Colonic mucosa (tissue), 4 donors: ENCODE measurements around the gene SULF2. TPM values are rescaled to one million over a fixed set of nuclear protein-coding genes. Genes with fewer than 3 reads are reported as not detected.

Experiments
- DNase-seq: peaks from one replicate; pipeline ENCODE4 v3.0.0-alpha.2; 2020
- H3K27ac ChIP-seq: fragments of 200-600 bp; one replicate; pipeline ENCODE4 v1.8.0; 2021
- H3K27me3 ChIP-seq: fragments of 200-600 bp; one replicate; pipeline ENCODE4 v1.8.0; 2021
- H3K36me3 ChIP-seq: fragments of 200-600 bp; one replicate; pipeline ENCODE4 v1.8.0; 2021
- H3K4me1 ChIP-seq: fragments of 200-600 bp; one replicate; pipeline ENCODE4 v1.8.0; 2021; ENCODE audit warnings: mild to moderate bottlenecking
- H3K4me3 ChIP-seq: fragments of 200-600 bp; one replicate; pipeline ENCODE4 v1.8.0; 2021
- H3K9ac ChIP-seq, 2 donors: one replicate each; pipeline ENCODE4 v1.7.0; 2013; ENCODE audit warnings: control low read depth in 2 of 2, low read depth in 2 of 2, low read length in 2 of 2
- H3K9me3 ChIP-seq: fragments of 200-600 bp; one replicate; pipeline ENCODE4 v1.8.0; 2021
- intact Hi-C: fragments of 100-400 bp; cut with DNase I; formaldehyde crosslinking; loops from one replicate; pipeline ENCODE4 v1.14.1; 2022
- total RNA-seq, 2 donors: library from RNA; stranded (reverse); fragmentation: NEBNext Ultra II Directional in 1 of 2; extraction: Animal tissue kit (Norgen Biotek cat#: 25700) in 1 of 2; gene quantifications; one replicate each; pipeline ENCODE4 v1.2.1, GENCODE V29; 2021
- TF ChIP-seq, protein P1 (sequence below): fragments of 200-600 bp; IDR thresholded peaks from one replicate; pipeline ENCODE4 v1.8.0; 2022; ENCODE audit warnings: antibody characterized with exemption, mild to moderate bottlenecking
- donor health status: healthy.
- donor health status: DM: no; HTN: no; CAD: no.
- donor health status: DM: no; HTN: no; CAD: no.

Gene SULF2
- total RNA-seq, 2 donors from 2014 or later, result 97.9 to 153 TPM

DNA sequence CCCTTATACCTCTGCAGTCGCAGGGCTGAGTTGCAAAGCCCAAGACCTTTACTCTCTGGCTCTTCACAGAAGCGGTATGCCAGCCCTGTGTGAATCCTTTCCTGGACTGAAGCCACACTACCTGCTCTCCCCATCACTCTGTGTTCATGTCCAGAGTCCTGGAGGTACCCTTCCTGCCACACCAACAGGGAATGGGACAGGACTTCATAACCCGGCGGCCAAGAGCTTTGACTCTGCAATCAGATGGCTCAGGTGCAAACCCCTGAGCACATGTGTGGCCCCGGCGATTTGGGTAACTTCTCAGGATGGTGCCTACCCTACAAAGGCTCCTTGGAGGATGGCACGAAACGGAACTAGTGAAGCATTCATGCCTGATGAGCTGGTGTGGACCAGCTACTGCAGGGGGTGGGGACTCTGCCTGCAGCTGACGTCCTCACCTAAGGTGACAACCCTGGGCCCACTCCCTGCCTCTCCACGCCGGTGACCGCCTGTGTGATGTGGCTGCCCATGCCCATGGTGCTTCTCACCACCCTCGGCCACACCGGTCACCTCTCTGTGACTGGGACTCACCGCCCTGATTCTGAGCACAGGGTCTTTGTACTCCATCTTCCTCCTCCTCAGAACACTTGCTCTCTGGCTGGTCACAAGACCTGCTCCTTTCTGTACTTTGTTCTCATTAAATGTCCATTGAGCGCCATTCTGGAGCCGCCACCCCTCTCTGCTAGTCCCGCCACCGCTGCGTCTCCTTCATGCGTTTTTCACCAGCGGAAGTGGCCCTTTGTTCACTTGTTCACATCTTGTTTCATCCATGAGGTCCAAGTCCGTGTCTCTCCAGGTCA, 116.7 kb downstream of the SULF2 start:
- Histone ChIP-seq H3K9ac (no peak overlapping the region), H3K4me3 (no peak overlapping the region), H3K27ac (no peak overlapping the region), H3K27me3 (no peaks in the 10 kb centered on the region), H3K9me3 (no peaks in the 10 kb centered on the region), H3K4me1 (no peaks in the 10 kb centered on the region), H3K36me3 (no peaks in the 10 kb centered on the region)
- intact Hi-C loops, result no loop called here
- no peak for DNase-seq
- TF ChIP-seq, protein P1, sequence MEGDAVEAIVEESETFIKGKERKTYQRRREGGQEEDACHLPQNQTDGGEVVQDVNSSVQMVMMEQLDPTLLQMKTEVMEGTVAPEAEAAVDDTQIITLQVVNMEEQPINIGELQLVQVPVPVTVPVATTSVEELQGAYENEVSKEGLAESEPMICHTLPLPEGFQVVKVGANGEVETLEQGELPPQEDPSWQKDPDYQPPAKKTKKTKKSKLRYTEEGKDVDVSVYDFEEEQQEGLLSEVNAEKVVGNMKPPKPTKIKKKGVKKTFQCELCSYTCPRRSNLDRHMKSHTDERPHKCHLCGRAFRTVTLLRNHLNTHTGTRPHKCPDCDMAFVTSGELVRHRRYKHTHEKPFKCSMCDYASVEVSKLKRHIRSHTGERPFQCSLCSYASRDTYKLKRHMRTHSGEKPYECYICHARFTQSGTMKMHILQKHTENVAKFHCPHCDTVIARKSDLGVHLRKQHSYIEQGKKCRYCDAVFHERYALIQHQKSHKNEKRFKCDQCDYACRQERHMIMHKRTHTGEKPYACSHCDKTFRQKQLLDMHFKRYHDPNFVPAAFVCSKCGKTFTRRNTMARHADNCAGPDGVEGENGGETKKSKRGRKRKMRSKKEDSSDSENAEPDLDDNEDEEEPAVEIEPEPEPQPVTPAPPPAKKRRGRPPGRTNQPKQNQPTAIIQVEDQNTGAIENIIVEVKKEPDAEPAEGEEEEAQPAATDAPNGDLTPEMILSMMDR, result no peak

DNA sequence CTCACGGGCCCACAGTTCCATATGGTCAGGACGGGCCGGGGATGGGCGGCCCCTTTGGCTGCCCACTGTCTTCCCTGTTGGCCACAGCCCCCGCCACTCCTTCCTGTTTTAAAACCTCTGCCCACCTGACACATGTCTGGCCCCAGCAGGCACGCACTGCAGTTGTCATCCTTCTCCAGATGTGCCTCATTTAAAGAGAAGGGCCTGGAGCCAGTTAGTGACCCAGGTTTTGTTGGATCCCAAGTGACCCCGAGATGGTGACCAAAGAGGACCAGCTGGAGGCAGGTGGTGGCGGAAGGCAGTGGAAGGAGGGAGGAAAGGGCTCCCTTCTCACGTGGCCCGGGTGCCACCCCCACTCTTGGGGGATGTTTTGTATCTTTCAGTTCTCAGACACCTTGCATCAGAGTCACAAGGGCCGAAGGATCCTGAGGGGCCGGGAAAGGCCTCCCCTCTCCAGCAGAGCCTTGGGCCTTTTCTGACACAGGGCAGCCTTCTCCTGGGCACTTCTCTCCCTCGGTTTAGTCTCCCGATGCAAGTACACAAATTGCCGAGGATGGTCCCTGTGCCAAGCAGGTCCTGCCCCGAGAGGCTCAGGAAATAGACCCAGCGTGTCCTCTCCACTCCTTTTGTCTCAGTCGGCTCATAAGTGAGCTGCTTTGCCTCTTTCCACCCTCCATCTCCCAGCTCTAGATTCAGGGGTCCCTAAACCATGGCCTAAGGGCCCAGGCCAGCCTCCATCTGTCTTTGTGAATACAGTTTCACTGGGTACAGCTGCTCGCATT, 117.6 kb downstream of the SULF2 start:
- Histone ChIP-seq H3K9ac (no peak overlapping the region), H3K27me3 (no peaks in the 10 kb centered on the region), H3K9me3 (no peaks in the 10 kb centered on the region), H3K36me3 (no peaks in the 10 kb centered on the region), H3K27ac (no peak overlapping the region), H3K4me3 (no peak overlapping the region), H3K4me1 (no peaks in the 10 kb centered on the region)
- intact Hi-C loops, result no loop called here
- DNase-seq, result no peak
- TF ChIP-seq, protein P1, result no peak

DNA sequence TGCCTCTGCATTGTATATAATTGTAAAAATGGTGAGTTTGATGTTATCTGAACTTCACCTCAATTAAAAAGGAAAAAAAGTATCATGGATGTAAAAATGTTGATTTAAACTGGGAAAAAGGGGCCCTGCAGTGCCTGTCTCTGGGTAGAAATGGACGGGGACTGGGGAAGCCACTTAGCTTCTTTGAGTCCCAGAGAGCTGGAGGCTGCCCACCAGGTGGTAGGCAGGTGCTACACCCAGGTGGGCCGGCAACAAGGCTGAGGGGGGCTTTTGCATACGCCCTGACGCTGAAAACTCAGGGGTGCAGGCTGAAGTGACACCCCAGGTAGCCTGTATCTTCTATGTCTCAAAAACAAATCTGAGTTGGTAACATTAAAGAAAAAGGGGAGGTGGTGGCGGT, 118.2 kb downstream of the SULF2 start:
- intact Hi-C loops, result no loop called here
- DNase-seq, result no peak
- no peak overlapping the region for H3K27ac ChIP-seq
- TF ChIP-seq, protein P1, result no peak
- no peaks in the 10 kb centered on the region for H3K36me3 ChIP-seq
- no peak overlapping the region for H3K4me3 ChIP-seq
- H3K9me3 ChIP-seq, result no peaks in the 10 kb centered on the region
- H3K4me1 ChIP-seq, result no peaks in the 10 kb centered on the region
- H3K9ac ChIP-seq, result no peak overlapping the region
- no peaks in the 10 kb centered on the region for H3K27me3 ChIP-seq

DNA sequence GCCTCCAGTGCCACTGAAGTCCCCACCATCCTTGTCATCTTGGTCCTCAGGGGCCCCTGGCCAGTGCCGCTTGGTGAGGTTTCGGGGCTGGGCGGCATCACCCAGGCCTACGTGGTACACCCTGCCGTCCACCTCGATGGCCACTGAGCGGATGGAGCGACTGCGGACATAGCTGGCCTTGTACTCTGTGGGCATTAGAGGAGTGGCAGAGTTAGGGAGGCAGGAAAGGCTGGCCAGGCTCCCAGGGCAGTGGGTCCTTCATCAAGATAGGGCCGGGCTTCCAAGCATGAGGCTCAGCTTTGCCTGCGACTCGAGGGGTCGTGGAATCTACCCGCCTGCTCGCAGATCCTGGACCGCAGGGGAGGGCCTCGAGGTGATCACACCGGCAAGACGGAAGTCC, 119.0 kb downstream of the SULF2 start:
- no peaks in the 10 kb centered on the region for H3K4me1 ChIP-seq
- no peaks in the 10 kb centered on the region for H3K36me3 ChIP-seq
- H3K27ac ChIP-seq, result no peak overlapping the region
- no peak overlapping the region for H3K9ac ChIP-seq
- no peak overlapping the region for H3K4me3 ChIP-seq
- TF ChIP-seq, protein P1, result no peak
- no peak for DNase-seq
- no peaks in the 10 kb centered on the region for H3K9me3 ChIP-seq
- intact Hi-C loops, result no loop called here
- no peaks in the 10 kb centered on the region for H3K27me3 ChIP-seq

DNA sequence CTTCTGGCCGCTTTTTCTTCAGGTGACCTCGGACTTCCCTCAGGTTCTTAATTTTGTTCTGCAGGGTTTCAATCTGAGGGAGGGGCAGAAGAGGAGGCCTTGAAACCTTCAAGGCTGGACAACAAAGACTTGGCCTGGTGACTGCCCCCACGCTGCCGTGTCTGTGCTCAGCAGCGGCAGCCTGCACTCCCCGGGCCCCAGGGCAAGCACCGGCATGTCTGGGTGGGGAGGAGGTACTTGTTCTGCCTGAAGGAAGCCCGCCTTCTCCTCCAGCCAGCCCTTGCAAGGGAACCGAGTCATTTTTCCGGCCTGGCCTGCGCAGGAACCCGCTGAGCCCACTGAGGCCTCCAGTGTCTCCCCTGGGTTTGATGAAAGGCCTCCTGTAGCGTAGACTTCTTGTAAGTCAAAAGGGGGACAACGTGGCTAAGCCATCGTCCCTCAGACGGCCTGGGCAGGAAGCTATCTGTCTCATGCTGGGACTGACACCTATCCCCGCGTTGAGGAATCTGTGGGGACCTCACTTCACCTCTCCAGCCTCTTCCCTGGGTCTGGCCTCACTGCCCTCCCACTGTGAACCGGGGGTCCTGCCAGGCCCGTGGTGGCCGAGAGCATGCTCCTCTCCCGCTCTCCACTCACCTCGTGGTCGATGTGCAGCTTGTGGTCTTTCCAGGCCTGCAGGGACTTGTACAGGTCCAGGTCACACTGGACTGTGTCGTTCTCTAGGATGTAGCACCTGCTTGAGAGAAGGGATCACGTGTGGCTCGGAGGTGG, 119.9 kb downstream of the SULF2 start:
- Histone ChIP-seq H3K9me3 (no peaks in the 10 kb centered on the region), H3K36me3 (no peaks in the 10 kb centered on the region), H3K4me3 (no peak overlapping the region), H3K27ac (no peak overlapping the region), H3K27me3 (no peaks in the 10 kb centered on the region), H3K4me1 (no peaks in the 10 kb centered on the region), H3K9ac (no peak overlapping the region)
- intact Hi-C loops, result loop anchor here (2.0 kb wide), 1 partner anchor 955 kb away; no protein-coding TSS in a partner anchor
- TF ChIP-seq, protein P1, result no peak
- no peak for DNase-seq
